Measurements from ENCODE around the gene ASCC3. TPM values are rescaled to one million over a fixed set of nuclear protein-coding genes. Genes with fewer than 3 reads are reported as not detected.

ASCC3 gene
- total and polyA plus RNA-seq, 4 donors = 12.8 to 32.7 (median 16.4) TPM

GRCh38 chr6:100881707-100882040 is 545 bp upstream of the ASCC3 start (continued):
- TF ChIP-seq CTCF (IDR thresholded peaks at IDR 0.05; ENCODE audit: low read depth, low read length, missing input control) (no peak), HNF4A (conservative IDR thresholded peaks at IDR 0.05) (no peak), FOXA2 (IDR thresholded peaks at IDR 0.05) (no peak), NR2F2 (IDR thresholded peaks at IDR 0.05) (no peak)
- TF ChIP-seq, protein P1, sequence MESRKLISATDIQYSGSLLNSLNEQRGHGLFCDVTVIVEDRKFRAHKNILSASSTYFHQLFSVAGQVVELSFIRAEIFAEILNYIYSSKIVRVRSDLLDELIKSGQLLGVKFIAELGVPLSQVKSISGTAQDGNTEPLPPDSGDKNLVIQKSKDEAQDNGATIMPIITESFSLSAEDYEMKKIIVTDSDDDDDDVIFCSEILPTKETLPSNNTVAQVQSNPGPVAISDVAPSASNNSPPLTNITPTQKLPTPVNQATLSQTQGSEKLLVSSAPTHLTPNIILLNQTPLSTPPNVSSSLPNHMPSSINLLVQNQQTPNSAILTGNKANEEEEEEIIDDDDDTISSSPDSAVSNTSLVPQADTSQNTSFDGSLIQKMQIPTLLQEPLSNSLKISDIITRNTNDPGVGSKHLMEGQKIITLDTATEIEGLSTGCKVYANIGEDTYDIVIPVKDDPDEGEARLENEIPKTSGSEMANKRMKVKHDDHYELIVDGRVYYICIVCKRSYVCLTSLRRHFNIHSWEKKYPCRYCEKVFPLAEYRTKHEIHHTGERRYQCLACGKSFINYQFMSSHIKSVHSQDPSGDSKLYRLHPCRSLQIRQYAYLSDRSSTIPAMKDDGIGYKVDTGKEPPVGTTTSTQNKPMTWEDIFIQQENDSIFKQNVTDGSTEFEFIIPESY (IDR thresholded peaks at IDR 0.05) = no peak
- TF ChIP-seq, protein P2, sequence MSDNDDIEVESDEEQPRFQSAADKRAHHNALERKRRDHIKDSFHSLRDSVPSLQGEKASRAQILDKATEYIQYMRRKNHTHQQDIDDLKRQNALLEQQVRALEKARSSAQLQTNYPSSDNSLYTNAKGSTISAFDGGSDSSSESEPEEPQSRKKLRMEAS (IDR thresholded peaks at IDR 0.05) = no peak

- H3K9me3 ChIP-seq (ENCODE audit: control insufficient read depth in 4 of 4, low read length in 3 of 4) = no peaks in the 10 kb centered on the region
- peak overlapping the region; percentile 87 to 98 (median 91) for H3K4me3 ChIP-seq (ENCODE audit: low read depth in 1 of 3, low read length in 3 of 3)
- no peaks in the 10 kb centered on the region for H3K27me3 ChIP-seq (ENCODE audit: control insufficient read depth in 4 of 4, insufficient read depth in 4 of 4, low read length in 3 of 4)
- no peaks in the 10 kb centered on the region for H3K36me3 ChIP-seq (ENCODE audit: control insufficient read depth in 4 of 4, insufficient read depth in 3 of 4, low read depth in 1 of 4, low read length in 3 of 4)
- TF ChIP-seq, protein P3, sequence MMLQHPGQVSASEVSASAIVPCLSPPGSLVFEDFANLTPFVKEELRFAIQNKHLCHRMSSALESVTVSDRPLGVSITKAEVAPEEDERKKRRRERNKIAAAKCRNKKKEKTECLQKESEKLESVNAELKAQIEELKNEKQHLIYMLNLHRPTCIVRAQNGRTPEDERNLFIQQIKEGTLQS (IDR thresholded peaks at IDR 0.05) = no peak
- TF ChIP-seq FOXA2 (IDR thresholded peaks at IDR 0.05) (peak; percentile 49), RXRA (IDR thresholded peaks at IDR 0.05) (no peak), HNF4A (conservative IDR thresholded peaks at IDR 0.05) (no peak), RAD21 (IDR thresholded peaks at IDR 0.05) (no peak), EGR1 (IDR thresholded peaks at IDR 0.05; ENCODE audit: low read depth in 2 of 2) (no peak), HNF4G (IDR thresholded peaks at IDR 0.05) (no peak)
- H3K9ac ChIP-seq (ENCODE audit: low read depth in 1 of 2, low read length in 2 of 2) = peak overlapping the region; percentile 91 to 97
- H3K27ac ChIP-seq (ENCODE audit: low read depth in 1 of 2, low read length in 2 of 2) = peak overlapping the region; percentile 94 to 98
- H3K4me1 ChIP-seq (ENCODE audit: control insufficient read depth in 4 of 4, insufficient read depth in 4 of 4, low read length in 3 of 4) = peaks cover 1 to 19% (median 12%) of the 10 kb centered on the region in 4 donors
- DNase-seq (ENCODE audit: low spot score) = no peak
- 3% methylated on average over 5 of the region's 5 CpGs for WGBS
Measured at GRCh38 chr6:100880149-100880852, 828 bp downstream of the ASCC3 start.

DNA sequence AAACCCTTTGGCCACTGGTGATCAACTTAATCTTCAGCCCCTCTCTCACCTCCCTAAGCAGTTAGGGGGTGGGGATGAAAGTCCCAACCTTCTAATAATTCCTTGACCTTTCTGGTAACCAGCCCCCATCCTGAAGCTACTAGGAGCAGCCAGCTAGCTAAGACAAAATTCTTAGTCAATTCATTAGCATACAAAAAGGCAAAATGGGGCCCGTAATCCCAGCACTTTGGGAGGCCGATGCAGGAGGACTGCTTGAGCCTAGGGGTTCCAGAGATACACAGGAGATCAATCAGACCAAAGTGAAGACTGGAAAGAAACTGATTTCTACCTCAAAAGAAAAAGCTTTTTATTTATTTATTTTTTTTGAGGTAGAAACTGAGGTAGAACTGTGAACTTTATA is 1.8 kb downstream of the ASCC3 start:
- H3K4me3 ChIP-seq (ENCODE audit: low read depth in 1 of 3, low read length in 3 of 3) = no peak overlapping the region
- H3K4me1 ChIP-seq (ENCODE audit: control insufficient read depth in 4 of 4, insufficient read depth in 4 of 4, low read length in 3 of 4) = peaks cover 1 to 19% (median 12%) of the 10 kb centered on the region in 4 donors
- H3K9ac ChIP-seq (ENCODE audit: low read depth in 1 of 2, low read length in 2 of 2) = no peak overlapping the region
- no peaks in the 10 kb centered on the region for H3K36me3 ChIP-seq (ENCODE audit: control insufficient read depth in 4 of 4, insufficient read depth in 3 of 4, low read depth in 1 of 4, low read length in 3 of 4)
- no peak overlapping the region for H3K27ac ChIP-seq (ENCODE audit: low read depth in 1 of 2, low read length in 2 of 2)
- H3K9me3 ChIP-seq (ENCODE audit: control insufficient read depth in 4 of 4, low read length in 3 of 4) = no peaks in the 10 kb centered on the region
- H3K27me3 ChIP-seq (ENCODE audit: control insufficient read depth in 4 of 4, insufficient read depth in 4 of 4, low read length in 3 of 4) = no peaks in the 10 kb centered on the region
- WGBS = 98% methylated on average over 2 of the region's 2 CpGs
- no peak for DNase-seq (ENCODE audit: low spot score)
- TF ChIP-seq YY1 (IDR thresholded peaks at IDR 0.05) = no peak
- no peak for TF ChIP-seq CTCF (IDR thresholded peaks at IDR 0.05; ENCODE audit: low read depth, low read length, missing input control)
- no peak for TF ChIP-seq HNF4G (IDR thresholded peaks at IDR 0.05)
- TF ChIP-seq GABPA (IDR thresholded peaks at IDR 0.05 in 1 of 2, conservative IDR thresholded peaks at IDR 0.05 in 1 of 2) = no peak
- no peak for TF ChIP-seq RAD21 (IDR thresholded peaks at IDR 0.05)

Data from liver (tissue), 9 donors.